Upper lobe of right lung (tissue), 1 donor: ENCODE results near the gene TSPAN15. TPM values are rescaled to one million over a fixed set of nuclear protein-coding genes. Genes with fewer than 3 reads are reported as not detected.

Experiments
- ATAC-seq: fragments of 200-7000 bp; cut with Tn5 transposase; one replicate; pipeline ENCODE4 v1.9.1; 2020; ENCODE audit warnings: mild to moderate bottlenecking, moderate library complexity
- DNase-seq: peaks from one replicate; pipeline ENCODE4 v3.0.0-alpha.2; 2020
- H3K27ac ChIP-seq: fragments of 200-600 bp; one replicate; pipeline ENCODE4 v1.8.0; 2022
- H3K27me3 ChIP-seq: fragments of 200-600 bp; one replicate; pipeline ENCODE4 v1.8.0; 2022; ENCODE audit warnings: mild to moderate bottlenecking
- H3K36me3 ChIP-seq: fragments of 200-600 bp; one replicate; pipeline ENCODE4 v1.8.0; 2022
- H3K4me1 ChIP-seq: fragments of 200-600 bp; one replicate; pipeline ENCODE4 v1.8.0; 2022
- H3K4me3 ChIP-seq: fragments of 200-600 bp; one replicate; pipeline ENCODE4 v1.8.0; 2022; ENCODE audit warnings: mild to moderate bottlenecking
- H3K9me3 ChIP-seq: fragments of 200-600 bp; one replicate; pipeline ENCODE4 v1.8.0; 2022
- intact Hi-C: fragments of 100-400 bp; cut with DNase I; formaldehyde crosslinking; loops from one replicate; pipeline ENCODE4 v1.11.0; 2022
- total RNA-seq: library from RNA; stranded (reverse); fragmentation: NEBNext Ultra II Directional; extraction: Animal tissue kit (Norgen Biotek cat#: 25700); gene quantifications from one replicate; pipeline ENCODE4 v1.2.1, GENCODE V29; 2021
- TF ChIP-seq, protein P1 (sequence below): fragments of 200-600 bp; IDR thresholded peaks from one replicate; pipeline ENCODE4 v1.8.0; 2022; ENCODE audit warnings: antibody characterized with exemption
- donor health status: DM: no; HTN: yes; CAD: no; lungs with severe emphysema.

Gene TSPAN15
- total RNA-seq, 1 donor from 2014 or later: 47.3 TPM

DNA sequence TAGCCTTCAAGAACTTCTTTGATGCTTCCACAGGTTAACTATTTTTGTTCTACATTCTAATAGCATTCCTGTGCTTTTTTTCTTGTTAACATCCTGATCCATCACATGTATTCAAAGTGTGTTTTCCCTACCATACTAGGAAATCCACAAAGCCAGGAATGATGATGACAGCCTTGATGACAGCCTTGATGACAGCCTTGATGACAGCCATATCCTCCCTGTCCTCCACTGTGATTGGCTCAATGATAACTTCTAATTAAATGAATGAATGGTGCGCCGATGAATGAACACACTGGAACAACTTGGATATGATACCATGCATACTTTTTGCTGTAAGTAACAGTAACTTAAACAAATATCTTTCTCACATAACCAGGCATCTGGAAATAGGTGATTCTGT, 26.2 kb upstream of the TSPAN15 start:
- Histone ChIP-seq H3K9me3 (no peaks in the 10 kb centered on the region), H3K4me1 (peaks cover 11% of the 10 kb centered on the region), H3K27ac (no peak overlapping the region), H3K27me3 (no peaks in the 10 kb centered on the region), H3K36me3 (no peaks in the 10 kb centered on the region), H3K4me3 (no peak overlapping the region)
- intact Hi-C loops: loop anchor here (5.0 to 10.0 kb wide), 2 partner anchors 82 to 210 kb away; partner anchors contain the start of gene FAM241B
- TF ChIP-seq, protein P1, sequence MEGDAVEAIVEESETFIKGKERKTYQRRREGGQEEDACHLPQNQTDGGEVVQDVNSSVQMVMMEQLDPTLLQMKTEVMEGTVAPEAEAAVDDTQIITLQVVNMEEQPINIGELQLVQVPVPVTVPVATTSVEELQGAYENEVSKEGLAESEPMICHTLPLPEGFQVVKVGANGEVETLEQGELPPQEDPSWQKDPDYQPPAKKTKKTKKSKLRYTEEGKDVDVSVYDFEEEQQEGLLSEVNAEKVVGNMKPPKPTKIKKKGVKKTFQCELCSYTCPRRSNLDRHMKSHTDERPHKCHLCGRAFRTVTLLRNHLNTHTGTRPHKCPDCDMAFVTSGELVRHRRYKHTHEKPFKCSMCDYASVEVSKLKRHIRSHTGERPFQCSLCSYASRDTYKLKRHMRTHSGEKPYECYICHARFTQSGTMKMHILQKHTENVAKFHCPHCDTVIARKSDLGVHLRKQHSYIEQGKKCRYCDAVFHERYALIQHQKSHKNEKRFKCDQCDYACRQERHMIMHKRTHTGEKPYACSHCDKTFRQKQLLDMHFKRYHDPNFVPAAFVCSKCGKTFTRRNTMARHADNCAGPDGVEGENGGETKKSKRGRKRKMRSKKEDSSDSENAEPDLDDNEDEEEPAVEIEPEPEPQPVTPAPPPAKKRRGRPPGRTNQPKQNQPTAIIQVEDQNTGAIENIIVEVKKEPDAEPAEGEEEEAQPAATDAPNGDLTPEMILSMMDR: no peak
- DNase-seq (no peak), ATAC-seq (no peak)

DNA sequence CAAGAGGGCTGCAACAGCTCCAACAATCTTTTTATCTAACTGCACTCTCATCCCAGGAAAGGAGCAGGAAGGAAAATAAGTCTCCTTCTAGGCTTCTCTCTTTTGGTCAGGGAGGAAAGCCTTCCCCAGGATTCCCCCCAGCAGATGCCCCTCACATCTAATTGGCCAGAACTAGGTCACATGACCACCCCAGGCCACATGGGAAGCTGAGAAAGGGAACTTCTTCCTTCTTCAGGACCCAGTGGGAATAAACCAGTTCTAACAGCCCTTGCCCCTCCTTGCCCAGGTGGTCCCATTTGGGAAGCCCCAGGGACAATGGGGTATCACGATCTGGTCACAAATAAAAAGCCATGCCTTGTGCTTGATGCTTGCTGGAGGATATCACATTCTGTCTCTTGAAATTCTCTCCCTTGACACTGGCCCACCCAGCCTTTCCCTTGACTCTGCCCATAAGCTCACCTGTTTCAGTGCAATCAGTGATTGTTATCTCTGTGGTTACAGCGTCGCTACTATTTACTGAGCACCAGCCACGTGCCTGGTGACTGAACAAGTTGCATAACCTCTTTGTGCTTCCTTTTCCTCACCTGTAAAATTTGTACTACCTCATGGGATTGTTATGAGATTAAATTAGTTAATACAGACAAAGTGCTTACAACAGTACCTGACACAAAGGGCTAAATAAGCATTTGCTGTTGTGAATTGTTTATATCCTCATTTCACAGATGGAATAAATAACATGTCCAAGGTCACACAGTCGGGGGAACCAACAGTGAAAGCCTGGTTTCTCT, 25.6 kb upstream of the TSPAN15 start:
- TF ChIP-seq, protein P1: no peak
- Histone ChIP-seq H3K4me3 (no peak overlapping the region), H3K36me3 (no peaks in the 10 kb centered on the region), H3K27me3 (no peaks in the 10 kb centered on the region), H3K4me1 (peaks cover 11% of the 10 kb centered on the region), H3K9me3 (no peaks in the 10 kb centered on the region), H3K27ac (peak overlapping the region; percentile 47)
- ATAC-seq (peak; percentile 50), DNase-seq (no peak)
- intact Hi-C loops: loop anchor here (5.0 to 10.0 kb wide), 2 partner anchors 82 to 209 kb away; partner anchors contain the start of gene FAM241B

DNA sequence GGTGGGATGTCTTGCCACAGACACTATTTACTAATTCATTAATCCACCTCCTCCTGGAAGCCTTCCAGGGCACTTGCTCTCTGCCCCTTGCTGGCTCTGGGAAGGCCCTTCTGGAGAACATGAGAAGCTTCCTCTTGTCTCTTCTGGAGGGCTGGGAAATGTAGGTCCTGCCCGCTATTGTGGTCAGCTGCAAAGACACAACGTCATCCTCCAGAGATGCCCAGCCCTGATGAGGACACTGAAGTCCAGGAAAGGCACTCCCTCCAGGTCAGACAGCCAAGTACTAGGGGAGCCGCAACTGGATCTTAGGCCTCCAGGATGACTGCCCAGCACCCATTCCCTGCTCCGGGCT, 24.9 kb upstream of the TSPAN15 start:
- Histone ChIP-seq H3K4me1 (peaks cover 11% of the 10 kb centered on the region), H3K36me3 (no peaks in the 10 kb centered on the region), H3K9me3 (no peaks in the 10 kb centered on the region), H3K4me3 (no peak overlapping the region), H3K27me3 (no peaks in the 10 kb centered on the region), H3K27ac (peak overlapping the region; percentile 61)
- ATAC-seq (peak; percentile 43), DNase-seq (no peak)
- intact Hi-C loops: loop anchor here (5.0 to 10.0 kb wide), 2 partner anchors 81 to 208 kb away; partner anchors contain the start of gene FAM241B
- TF ChIP-seq, protein P1: no peak

DNA sequence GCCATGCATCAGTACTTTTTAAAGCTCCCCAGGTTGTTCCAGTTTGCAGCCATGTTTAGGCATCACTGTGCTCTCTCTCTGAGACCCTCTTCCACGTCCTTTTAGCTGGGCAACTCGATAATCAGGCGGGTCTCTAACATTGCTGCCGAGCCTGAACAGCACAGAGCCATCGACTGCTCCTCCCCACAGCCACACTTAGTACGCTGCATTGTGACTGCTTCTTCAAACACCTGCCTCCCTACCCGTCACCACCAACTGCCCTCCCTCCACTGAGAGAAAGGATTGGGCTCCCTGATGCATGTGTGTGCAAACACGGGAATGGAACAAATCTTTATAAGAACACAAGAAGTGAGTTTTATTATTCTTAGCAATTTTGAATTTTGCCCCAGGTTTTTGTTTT, 23.1 kb upstream of the TSPAN15 start:
- intact Hi-C loops: loop anchor here (5.0 to 10.0 kb wide), 2 partner anchors 79 to 207 kb away; partner anchors contain the start of gene FAM241B
- TF ChIP-seq, protein P1: no peak
- H3K4me3 ChIP-seq: no peak overlapping the region
- ATAC-seq: no peak
- no peaks in the 10 kb centered on the region for H3K9me3 ChIP-seq
- no peak for DNase-seq
- no peaks in the 10 kb centered on the region for H3K36me3 ChIP-seq
- H3K27ac ChIP-seq: no peak overlapping the region
- H3K27me3 ChIP-seq: no peaks in the 10 kb centered on the region
- H3K4me1 ChIP-seq: peaks cover 11% of the 10 kb centered on the region

DNA sequence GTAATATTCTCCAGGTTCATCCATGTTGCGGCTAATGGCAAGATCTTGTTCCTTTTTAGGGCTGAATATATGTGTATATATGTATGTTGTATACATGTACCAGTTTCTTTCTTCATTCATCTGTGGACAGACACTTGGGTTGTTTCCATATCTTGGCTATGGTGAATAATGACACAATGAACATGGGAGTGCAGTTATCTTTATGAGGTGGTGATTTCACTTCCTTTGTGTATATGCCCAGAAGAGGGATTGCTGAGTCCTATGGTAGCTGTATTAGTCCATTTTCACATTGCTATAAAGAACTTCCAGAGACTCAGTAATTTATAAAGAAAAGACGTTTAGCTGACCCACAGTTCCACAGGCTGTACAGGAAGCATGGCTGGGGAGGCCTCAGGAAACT, 17.1 kb upstream of the TSPAN15 start:
- H3K4me1 ChIP-seq: peaks cover 11% of the 10 kb centered on the region
- H3K27ac ChIP-seq: no peak overlapping the region
- TF ChIP-seq, protein P1: no peak
- intact Hi-C loops: no loop called here
- H3K9me3 ChIP-seq: no peaks in the 10 kb centered on the region
- DNase-seq (no peak), ATAC-seq (no peak)
- H3K27me3 ChIP-seq: no peaks in the 10 kb centered on the region
- no peaks in the 10 kb centered on the region for H3K36me3 ChIP-seq
- no peak overlapping the region for H3K4me3 ChIP-seq
